ENCODE data around the gene CCDC33.

CCDC33 gene

GRCh38 chr15:74274470-74275038 lies 38.4 kb downstream of the CCDC33 start:
- no peak for DNase-seq
- no peaks in the 10 kb centered on the region for H3K9me3 ChIP-seq
- H3K36me3 ChIP-seq, result no peaks in the 10 kb centered on the region
- no peak overlapping the region for H3K4me3 ChIP-seq
- intact Hi-C loops (cut with DNase I; ENCODE audit: low total_unique reads), result no loop called here
- TF ChIP-seq CTCF (IDR thresholded peaks at IDR 0.05), result no peak
- H3K4me1 ChIP-seq, result no peaks in the 10 kb centered on the region
- H3K27ac ChIP-seq, result no peak overlapping the region
- H3K27me3 ChIP-seq, result peaks cover 0 to 62% of the 10 kb centered on the region in 2 donors

GRCh38 chr15:74275957-74276356 lies 39.8 kb downstream of the CCDC33 start:
- Histone ChIP-seq H3K36me3 (no peaks in the 10 kb centered on the region), H3K4me1 (peaks cover 0 to 2% (median 0%) of the 10 kb centered on the region in 4 donors), H3K4me3 (no peak overlapping the region), H3K9me3 (no peaks in the 10 kb centered on the region), H3K27ac (no peak overlapping the region), H3K27me3 (peaks cover 0 to 60% of the 10 kb centered on the region in 2 donors)
- DNase-seq, result no peak
- no peak for TF ChIP-seq CTCF (IDR thresholded peaks at IDR 0.05)
- intact Hi-C loops (cut with DNase I; ENCODE audit: low total_unique reads), result no loop called here

GRCh38 chr15:74276560-74276959 lies 40.4 kb downstream of the CCDC33 start:
- Histone ChIP-seq H3K4me3 (no peak overlapping the region), H3K36me3 (no peaks in the 10 kb centered on the region), H3K27me3 (peaks cover 0 to 62% of the 10 kb centered on the region in 2 donors), H3K9me3 (no peaks in the 10 kb centered on the region), H3K4me1 (peaks cover 0 to 2% (median 0%) of the 10 kb centered on the region in 4 donors), H3K27ac (no peak overlapping the region)
- DNase-seq, result no peak
- TF ChIP-seq CTCF (IDR thresholded peaks at IDR 0.05), result no peak
- intact Hi-C loops (cut with DNase I; ENCODE audit: low total_unique reads), result no loop called here

GRCh38 chr15:74277242-74277810 lies 41.2 kb downstream of the CCDC33 start:
- H3K9me3 ChIP-seq, result no peaks in the 10 kb centered on the region
- no peaks in the 10 kb centered on the region for H3K36me3 ChIP-seq
- H3K4me1 ChIP-seq, result peaks cover 0 to 2% (median 0%) of the 10 kb centered on the region in 4 donors
- intact Hi-C loops (cut with DNase I; ENCODE audit: low total_unique reads), result no loop called here
- H3K27me3 ChIP-seq, result peaks cover 0 to 63% of the 10 kb centered on the region in 2 donors
- no peak overlapping the region for H3K4me3 ChIP-seq
- no peak overlapping the region for H3K27ac ChIP-seq
- TF ChIP-seq CTCF (IDR thresholded peaks at IDR 0.05), result no peak
- DNase-seq, result no peak

GRCh38 chr15:74278207-74278606 lies 42.1 kb downstream of the CCDC33 start:
- H3K4me1 ChIP-seq, result peaks cover 0 to 2% (median 0%) of the 10 kb centered on the region in 4 donors
- intact Hi-C loops (cut with DNase I; ENCODE audit: low total_unique reads), result no loop called here
- H3K36me3 ChIP-seq, result no peaks in the 10 kb centered on the region
- no peak overlapping the region for H3K4me3 ChIP-seq
- H3K27me3 ChIP-seq, result peaks cover 0 to 61% of the 10 kb centered on the region in 2 donors
- TF ChIP-seq CTCF (IDR thresholded peaks at IDR 0.05), result no peak
- no peaks in the 10 kb centered on the region for H3K9me3 ChIP-seq
- DNase-seq, result no peak
- no peak overlapping the region for H3K27ac ChIP-seq

Data from tibial artery (tissue), 4 donors.